Left colon (tissue), 2 donors: Measurements from ENCODE around the gene PSORS1C1. TPM values are rescaled to one million over a fixed set of nuclear protein-coding genes. Genes with fewer than 3 reads are reported as not detected.
A peak's percentile ranks its signal among the peaks of the same experiment; 100 is the strongest.
"Not testable (repeated sequence)": the region's sequence is repeated elsewhere in the genome, so short reads cannot be mapped to it uniquely, and the experiment has no call there.

Experiments
- ATAC-seq: fragments of 200-7000 bp; cut with Tn5 transposase; one replicate; pipeline ENCODE4 v1.9.1; 2020; ENCODE audit warnings: mild to moderate bottlenecking, moderate library complexity
- DNase-seq, 2 donors: peaks; one replicate each; pipeline ENCODE4 v3.0.0-alpha.2; 2020
- intact Hi-C, 2 donors: fragments of 100-400 bp; cut with DNase I in 1 of 2; cut with micrococcal nuclease in 1 of 2; formaldehyde crosslinking; loops; one replicate each; pipeline versions ENCODE4 v1.11.2 to v1.14.0; 2022; cut with DNase I, micrococcal nuclease
- long read RNA-seq: library from polyadenylated mRNA; unstranded; transcript quantifications from one replicate; pipeline ENCODE4 v2.0.0, GENCODE V29; 2021
- total RNA-seq, 2 donors: library from RNA; stranded (reverse); fragmentation: NEBNext Ultra II Directional; extraction: Animal tissue kit (Norgen Biotek cat#: 25700); gene quantifications; one replicate each; pipeline ENCODE4 v1.2.1, GENCODE V29; 2021
- donor health status: DM: no; HTN: no; CAD: no.
- donor health status: DM: yes; HTN: yes; CAD: no.

Gene PSORS1C1
- 1 to 10 TPM; 4.9 to 6.7 TPM for total RNA-seq
- long read RNA-seq, partial matches to known transcripts, result 0 of 7 reads
- long read RNA-seq, other reads (novel, unspliced or antisense), result 5 of 7 reads

DNA sequence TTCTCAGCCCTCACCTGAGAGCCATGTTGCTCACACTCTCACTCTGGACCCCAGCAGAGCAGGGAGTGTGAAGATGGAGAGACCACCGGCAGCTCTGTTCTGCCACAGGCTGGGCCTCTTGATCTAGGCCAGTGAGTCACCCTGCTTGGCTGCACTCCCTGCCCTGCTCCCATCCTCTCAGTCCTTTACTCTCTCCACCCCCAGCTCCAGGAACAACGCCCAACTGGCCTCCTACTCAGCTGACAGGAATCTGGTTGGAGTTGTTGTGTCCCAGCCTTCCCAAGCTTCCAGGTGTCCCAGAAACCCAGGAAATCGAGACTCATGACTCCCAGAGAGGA lies at the start of gene PSORS1C1:
TSS of gene PSORS1C1 (plus strand) at position 260 of the 338 bp plus-strand sequence. CDS start 14,833 bp downstream, outside the sequence.
- ATAC-seq (peak; percentile 96), DNase-seq (peak; percentile 70 to 91)
- intact Hi-C loops, result no loop called here

- intact Hi-C loops, result loop anchor here in 1 of 2 donors (10.0 kb wide), 1 partner anchor 121 kb away; the partner anchor contains the start of gene MUCL3
- DNase-seq (no peak), ATAC-seq (peak; percentile 78)
Measured at GRCh38 chr6:31065556-31065955, 49.0 kb upstream of the PSORS1C1 start.

DNA sequence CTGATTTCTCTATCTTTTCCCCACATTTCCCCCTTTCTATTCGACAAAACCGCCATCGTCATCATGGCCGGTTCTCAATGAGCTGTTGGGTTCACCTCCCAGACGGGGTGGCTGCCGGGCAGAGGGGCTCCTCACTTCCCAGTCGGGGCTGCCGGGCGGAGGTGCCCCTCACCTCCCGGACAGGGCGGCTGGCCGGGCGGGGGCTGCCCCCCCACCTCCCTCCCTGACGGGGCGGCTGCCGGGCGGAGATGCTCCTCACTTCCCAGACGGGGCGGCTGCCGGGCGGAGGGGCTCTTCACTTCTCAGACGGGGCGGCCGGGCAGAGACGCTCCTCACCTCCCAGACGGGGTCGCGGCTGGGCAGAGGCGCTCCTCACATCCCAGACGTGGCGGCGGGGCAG lies 47.6 kb upstream of the PSORS1C1 start:
- DNase-seq, ATAC-seq: not testable (repeated sequence)
- intact Hi-C loops, result loop anchor here in 1 of 2 donors (10.0 kb wide), 1 partner anchor 122 kb away; the partner anchor contains the start of gene MUCL3

- not testable (repeated sequence) for DNase-seq, ATAC-seq
- intact Hi-C loops, result loop anchor here in 1 of 2 donors (10.0 kb wide), 1 partner anchor 123 kb away; the partner anchor contains the start of gene MUCL3
Measured at GRCh38 chr6:31067891-31068668, 46.5 kb upstream of the PSORS1C1 start.

DNA sequence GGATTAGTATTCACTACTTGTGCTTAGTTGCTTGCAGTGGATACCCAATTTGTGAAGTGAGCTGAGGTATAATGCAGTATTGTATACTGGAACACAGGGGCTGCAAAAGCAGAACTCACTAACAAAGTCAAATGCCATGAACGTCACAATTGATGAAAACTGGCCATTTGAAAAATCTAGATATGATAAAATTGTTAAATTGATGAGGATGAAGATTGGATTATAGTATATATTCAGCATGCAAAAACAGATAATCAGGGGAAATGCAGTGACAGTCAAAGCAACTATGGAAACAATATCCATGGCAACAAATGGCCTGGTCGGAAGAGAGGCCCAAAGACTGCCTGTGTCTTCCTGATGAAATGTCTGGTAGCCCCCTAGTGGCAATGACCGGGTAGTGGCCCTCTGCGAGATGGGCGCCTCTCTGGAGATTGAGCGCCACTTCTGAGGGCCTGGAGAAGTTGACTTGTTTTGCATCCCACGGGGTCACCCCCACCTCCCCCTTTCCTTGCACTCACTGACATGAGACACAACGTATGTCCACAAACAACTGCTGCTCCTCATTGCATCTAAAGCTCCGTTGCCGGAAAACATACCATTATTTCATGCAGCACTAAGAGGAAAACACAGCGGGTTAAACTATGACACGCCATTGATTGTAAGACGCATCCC lies 45.8 kb upstream of the PSORS1C1 start:
- peak; percentile 96 for ATAC-seq
- intact Hi-C loops, result loop anchor here in 1 of 2 donors (10.0 kb wide), 1 partner anchor 124 kb away; the partner anchor contains the start of gene MUCL3
- peak; percentile 61 to 84 for DNase-seq

- ATAC-seq (peak; percentile 70), DNase-seq (peak in 1 of 2 donors; percentile 22)
- intact Hi-C loops, result loop anchor here in 1 of 2 donors (5.0 kb wide), 1 partner anchor 153 kb away; no protein-coding TSS in a partner anchor
Measured at GRCh38 chr6:31070711-31071197, 43.8 kb upstream of the PSORS1C1 start.

- ATAC-seq, result no peak
- intact Hi-C loops, result loop anchor here in 1 of 2 donors (5.0 kb wide), 1 partner anchor 157 kb away; no protein-coding TSS in a partner anchor
- no peak for DNase-seq
Measured at GRCh38 chr6:31074401-31074800, 40.2 kb upstream of the PSORS1C1 start.

GRCh38 chr6:31075528-31075927 lies 39.1 kb upstream of the PSORS1C1 start:
- DNase-seq (no peak), ATAC-seq (no peak)
- intact Hi-C loops, result no loop called here

- ATAC-seq (no peak), DNase-seq (no peak)
- intact Hi-C loops, result no loop called here
Measured at GRCh38 chr6:31076611-31077010, 38.0 kb upstream of the PSORS1C1 start.

GRCh38 chr6:31079656-31080261 lies 34.8 kb upstream of the PSORS1C1 start:
- DNase-seq, result peak; percentile 47 to 68
- intact Hi-C loops, result loop anchor here (10.0 kb wide), 1 partner anchor 255 kb away; no protein-coding TSS in a partner anchor
- peak; percentile 79 for ATAC-seq

- intact Hi-C loops, result loop anchor here (10.0 kb wide), 1 partner anchor 257 kb away; no protein-coding TSS in a partner anchor
- DNase-seq, result no peak
Measured at GRCh38 chr6:31081872-31082271, 32.7 kb upstream of the PSORS1C1 start.

DNA sequence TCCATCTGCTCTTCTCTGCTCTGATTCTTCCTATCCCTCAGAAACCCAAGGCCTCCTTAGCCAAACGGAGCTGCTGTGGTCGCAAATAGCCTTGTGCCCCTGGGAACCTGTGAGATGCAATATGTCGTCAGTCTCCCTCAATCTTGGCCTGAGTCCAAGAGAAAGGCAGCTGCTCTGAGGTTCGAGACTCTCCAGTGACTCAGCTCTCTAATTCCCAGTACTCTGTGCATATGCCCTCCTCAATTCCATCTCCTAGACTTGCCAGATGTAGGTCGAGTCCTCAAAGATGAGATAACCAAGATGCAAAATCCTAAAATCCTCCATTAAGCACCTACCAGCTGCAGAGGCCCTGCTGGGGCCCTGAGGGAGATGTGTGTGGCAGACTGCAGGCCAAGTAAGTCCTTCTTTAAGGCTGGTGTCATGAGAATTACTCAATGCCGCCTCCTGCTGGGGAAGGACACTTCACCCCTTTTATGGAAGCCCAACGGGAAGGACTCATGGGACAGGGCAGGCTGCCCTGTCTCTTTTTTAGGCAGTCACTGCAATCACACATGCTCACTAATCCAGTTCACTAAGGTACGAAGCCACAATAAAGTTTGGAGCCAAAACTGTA lies 30.8 kb upstream of the PSORS1C1 start:
- intact Hi-C loops, result loop anchor here (10.0 kb wide), 1 partner anchor 259 kb away; no protein-coding TSS in a partner anchor
- DNase-seq, result peak in 1 of 2 donors; percentile 36
- ATAC-seq, result peak; percentile 36

More at GRCh38 chr6:31081872-31082271, 32.7 kb upstream of the PSORS1C1 start:
- ATAC-seq, result no peak

GRCh38 chr6:31086788-31087440 lies 27.7 kb upstream of the PSORS1C1 start:
- DNase-seq (no peak), ATAC-seq (no peak)
- intact Hi-C loops, result loop anchor here (10.0 kb wide), 1 partner anchor 262 kb away; no protein-coding TSS in a partner anchor

DNA sequence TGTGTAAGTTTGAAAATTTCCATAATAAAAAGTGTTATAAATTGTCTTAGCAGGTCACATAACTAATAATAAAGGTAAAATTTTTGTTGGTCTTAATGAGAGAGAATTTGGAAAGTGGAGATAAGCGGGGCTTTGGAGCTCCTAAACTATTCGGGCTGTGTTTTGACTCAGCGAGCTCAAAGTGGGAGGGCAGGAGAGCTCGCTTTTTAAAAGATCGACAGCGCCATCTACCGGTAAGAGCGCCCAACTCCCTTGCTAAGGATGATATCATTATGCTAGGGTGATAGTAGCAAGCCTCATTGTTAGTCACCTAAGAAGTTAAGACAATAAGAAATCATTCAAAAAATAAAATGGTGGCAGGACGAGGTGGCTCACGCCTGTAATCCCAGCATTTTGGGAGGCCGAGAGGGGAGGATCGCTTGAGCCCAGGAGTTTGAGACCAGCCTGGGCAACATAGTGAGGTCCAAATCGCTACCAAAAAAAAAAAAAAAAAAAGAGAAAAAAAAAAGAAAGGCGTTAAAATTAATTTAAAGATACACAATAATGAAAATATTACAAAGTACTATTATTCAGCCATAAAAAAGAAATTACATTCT lies 27.0 kb upstream of the PSORS1C1 start:
- ATAC-seq (peak; percentile 81), DNase-seq (peak; percentile 76 to 95)
- intact Hi-C loops, result loop anchor here (10.0 kb wide), 1 partner anchor 263 kb away; no protein-coding TSS in a partner anchor

DNA sequence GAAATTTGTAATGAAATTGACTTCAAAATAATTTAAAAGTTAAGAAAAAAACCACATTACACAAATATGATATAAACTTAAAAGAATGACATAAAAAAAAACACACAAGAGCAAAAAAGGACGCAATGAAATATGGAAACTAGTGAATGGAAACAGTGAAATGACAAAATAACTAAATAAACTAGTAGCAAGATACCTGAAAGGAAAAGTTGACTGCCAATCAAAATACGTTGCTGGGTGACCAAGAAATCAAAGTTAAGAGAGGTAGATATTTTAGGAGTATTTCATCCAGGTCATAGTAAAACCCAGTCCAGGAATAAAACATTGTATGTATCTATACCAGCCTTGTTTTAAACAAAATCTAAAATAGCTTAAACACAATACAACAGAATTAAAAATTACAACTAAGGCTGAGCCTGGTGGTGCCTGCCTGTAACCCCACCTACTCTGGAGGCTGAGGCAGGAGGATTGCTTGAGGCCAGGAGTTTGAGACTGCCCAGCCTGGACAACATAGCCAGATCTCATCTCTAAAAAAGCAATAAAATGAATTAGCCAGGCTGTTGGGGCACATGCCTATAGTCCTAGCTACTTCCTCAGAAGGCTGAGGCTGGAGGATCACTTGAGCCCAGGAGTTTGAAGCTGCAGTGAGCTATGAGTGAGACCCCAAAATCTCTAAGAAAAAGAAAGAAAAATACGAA lies 24.2 kb upstream of the PSORS1C1 start:
- intact Hi-C loops, result no loop called here
- ATAC-seq (no peak), DNase-seq (no peak)

- intact Hi-C loops, result no loop called here
- ATAC-seq, result peak; percentile 54
Measured at GRCh38 chr6:31090973-31091364, 23.6 kb upstream of the PSORS1C1 start.

DNA sequence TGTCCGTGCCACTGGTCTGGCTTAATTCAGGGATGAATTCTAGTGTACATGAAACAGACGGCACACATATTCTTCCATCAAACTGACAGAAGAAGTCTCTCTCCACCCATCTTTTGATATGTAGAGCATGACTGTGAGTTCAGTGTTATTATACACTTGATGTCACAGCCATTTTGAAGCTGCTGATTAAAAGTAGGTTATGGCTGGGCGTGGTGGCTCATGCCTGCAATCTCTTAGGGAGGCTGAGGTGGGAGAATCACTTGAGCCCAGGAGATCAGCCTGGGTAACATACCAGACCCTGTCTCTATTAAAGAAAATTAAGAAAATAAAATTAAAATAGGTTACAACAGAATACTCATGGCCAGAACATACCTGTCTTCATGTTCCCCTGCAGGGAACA lies 22.9 kb upstream of the PSORS1C1 start:
- DNase-seq, result peak in 1 of 2 donors; percentile 35

More at GRCh38 chr6:31090973-31091364, 23.6 kb upstream of the PSORS1C1 start:
- DNase-seq, result peak; percentile 48 to 60

More for the DNA sequence above, 22.9 kb upstream of the PSORS1C1 start:
- peak; percentile 69 for ATAC-seq
- intact Hi-C loops, result no loop called here
